Globus pallidus (tissue), 1 donor: ENCODE results near the gene KRTAP20-1.

Source experiments
- DNase-seq: peaks from one replicate; pipeline ENCODE4 v3.0.0-alpha.2; 2015; ENCODE audit warnings: low spot score

Gene KRTAP20-1, protein sequence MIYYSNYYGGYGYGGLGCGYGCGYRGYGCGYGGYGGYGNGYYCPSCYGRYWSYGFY

DNA sequence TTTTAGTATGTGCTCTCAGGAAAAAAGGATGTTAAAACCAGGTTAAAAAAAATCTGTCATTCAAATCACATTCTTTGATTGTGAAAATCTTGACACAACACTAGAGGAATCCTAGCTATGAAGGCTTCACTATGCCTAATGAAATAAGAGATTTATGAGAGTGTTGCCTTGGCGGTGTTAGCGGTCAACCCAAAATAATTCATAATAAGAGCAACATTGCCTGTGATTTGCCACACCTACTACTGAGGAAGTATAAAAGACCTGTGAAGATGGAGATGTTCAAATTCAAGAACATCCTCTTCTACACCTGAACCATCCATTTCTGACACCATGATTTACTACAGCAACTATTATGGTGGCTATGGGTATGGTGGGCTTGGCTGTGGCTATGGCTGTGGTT lies at the start of gene KRTAP20-1:
Gene KRTAP20-1 (plus strand): TSS at position 301 of the 400 bp plus-strand sequence. CDS start 30 bp downstream, at position 331.
- DNase-seq = no peak

DNA sequence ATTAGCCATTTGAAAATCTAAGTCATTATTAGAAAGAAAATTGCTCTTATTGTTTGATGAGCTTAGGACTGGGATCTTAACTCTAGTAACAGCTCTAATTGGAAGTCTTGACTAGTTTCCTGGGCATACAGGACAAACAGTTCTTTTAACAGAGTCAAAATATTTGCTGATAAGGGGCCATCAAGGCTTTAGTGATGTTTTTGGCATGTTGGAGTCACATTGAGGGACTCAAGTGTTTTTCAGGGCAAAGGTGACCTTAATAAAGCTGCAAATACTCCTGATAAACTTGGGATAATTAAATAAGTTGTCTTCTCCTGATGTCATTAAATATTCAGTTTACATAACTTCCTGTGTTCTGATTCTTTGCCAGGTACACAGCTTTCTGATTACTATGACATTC lies 48.6 kb upstream of the KRTAP20-1 start:
- no peak for DNase-seq

DNA sequence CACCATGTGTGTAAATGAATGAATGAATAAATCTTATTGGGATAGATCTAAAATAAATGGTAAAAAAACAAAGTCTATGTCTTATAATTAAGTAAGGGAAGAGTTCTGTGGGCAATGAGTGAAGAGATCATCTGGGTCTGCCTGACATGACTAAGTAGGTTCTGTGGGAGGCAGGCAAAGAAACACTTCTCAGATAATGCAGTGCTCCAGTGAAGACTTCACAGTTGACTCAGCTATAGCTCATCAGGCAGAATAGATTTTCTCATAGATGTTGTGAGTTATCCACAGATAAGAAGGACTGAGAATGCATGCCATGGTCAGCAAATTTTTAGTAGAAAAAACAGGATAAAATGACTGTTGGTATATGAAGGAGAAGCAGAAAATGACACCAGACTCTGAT lies 38.5 kb upstream of the KRTAP20-1 start:
- no peak for DNase-seq

DNA sequence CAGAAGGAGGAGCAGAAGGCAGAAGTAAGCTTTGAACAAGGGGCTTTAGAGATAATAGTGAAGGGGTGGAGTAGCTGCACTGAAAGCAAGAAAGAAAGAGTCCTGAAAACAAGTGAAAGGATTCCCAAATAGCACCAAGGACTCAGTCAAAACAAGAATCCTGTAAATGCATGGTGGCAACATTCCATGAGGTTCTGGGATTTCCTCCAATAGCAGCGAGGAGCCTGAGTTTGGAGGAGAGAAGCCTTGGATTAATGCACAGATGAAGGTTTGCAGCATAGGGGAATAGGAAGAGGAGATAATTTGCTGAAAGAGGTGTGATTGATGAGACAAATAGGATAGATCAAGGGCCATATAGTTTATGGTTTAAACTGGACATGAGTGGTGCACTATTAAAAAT lies 36.9 kb upstream of the KRTAP20-1 start:
- DNase-seq = no peak

DNA sequence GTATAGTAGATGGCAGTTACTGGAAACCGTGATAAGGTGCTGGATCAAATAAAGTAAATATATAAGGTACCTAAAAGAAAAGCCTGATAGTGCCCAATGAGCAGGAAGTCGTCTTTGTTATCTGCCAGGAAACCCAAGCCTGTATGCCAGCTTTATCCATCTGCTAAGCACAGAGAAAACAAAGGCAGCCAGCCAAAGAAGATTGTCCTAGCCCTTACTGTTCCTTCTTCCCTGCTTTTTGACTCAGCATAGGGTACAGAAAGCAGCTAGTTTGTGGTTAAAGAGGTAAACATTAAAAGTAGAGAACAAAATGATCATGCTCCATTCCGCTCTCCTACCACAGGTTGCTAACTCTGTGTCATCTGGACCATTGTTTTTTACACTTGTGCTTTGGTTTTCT lies 36.1 kb upstream of the KRTAP20-1 start:
- no peak for DNase-seq

DNA sequence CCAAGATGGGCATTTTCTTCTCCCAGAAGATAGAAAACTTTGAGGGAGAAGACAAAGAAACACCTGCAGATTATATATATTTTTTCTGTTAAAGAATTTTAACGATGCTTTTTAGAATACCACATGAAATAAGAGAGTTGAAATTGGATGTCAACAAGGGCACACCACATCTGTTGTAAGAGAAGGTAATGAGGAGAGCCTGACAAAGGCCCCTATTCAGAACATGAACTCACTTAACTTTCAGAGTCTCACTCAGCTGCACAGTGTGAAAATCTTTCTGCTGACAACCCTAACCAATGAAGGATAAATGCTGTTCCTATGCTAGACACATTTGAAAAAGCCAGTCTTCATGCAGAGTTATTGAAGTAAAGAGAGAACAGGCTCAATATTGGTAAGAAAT lies 33.4 kb upstream of the KRTAP20-1 start:
- DNase-seq = no peak

DNA sequence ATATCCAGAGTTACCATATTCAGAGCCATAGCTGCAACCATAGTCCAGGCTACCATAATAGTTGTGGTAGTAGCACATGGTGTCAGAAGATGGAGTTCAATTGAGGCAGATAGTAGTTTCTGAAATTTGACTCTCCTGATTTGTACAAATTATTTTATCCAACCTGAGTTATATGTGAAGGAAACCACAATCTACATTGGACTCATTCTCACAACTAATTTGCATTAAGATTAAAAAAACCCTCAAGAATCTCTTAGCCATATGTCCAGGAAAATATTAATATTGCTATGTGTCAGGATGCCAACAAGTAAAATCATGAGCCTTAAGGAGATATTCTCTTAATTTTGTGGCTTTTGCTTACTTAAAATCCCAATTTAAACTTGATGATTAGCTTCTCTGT lies 25.9 kb upstream of the KRTAP20-1 start, which contains the start of gene KRTAP22-2:
Gene KRTAP22-2 (minus strand): TSS at position 101 of the 400 bp plus-strand sequence.
- no peak for DNase-seq

DNA sequence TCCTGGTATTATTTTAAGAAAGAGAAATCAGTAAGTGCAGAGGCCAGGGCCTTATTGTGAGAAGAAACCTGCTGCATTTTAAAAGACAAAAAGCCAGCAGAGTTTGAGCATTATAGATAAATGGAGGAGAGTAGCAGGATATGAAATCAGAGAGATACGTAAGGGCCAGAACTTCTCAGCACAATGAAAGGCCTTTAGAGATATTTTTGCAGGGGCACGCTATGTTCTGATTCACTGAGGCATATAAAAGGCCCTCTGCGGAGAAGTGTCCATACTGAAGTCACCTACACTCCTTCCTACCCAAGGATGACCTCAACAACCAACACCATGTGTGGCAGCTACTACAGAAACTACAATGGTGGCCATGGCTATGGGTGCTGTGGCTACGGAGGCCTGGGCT lies 24.1 kb upstream of the KRTAP20-1 start, which contains the start of gene KRTAP6-3:
Gene KRTAP6-3 (plus strand): TSS at position 301 of the 400 bp plus-strand sequence. CDS start 6 bp downstream, at position 307.
- no peak for DNase-seq

DNA sequence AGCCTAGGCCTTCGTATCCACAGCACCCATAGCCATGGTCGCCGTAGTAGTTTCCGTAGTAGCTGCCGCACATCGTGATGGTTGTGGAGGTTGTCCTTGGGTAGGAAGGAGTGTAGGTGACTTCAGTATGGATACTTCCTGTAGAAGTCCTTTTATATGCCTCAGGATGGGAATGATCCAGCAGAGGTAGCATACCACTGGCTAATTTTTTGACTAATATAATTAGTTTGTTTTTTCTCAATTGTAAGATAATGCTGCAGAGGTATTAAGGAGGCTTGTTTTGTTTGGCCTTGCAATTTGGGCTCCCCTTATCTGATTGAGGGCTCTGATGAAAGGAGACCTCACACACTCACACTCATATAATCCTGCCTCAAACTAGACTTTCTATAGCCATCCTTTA lies 17.4 kb upstream of the KRTAP20-1 start, which contains the start of gene KRTAP6-2:
Gene KRTAP6-2 (minus strand): TSS at position 101 of the 400 bp plus-strand sequence. CDS start 28 bp downstream, at position 73.
- DNase-seq = no peak

DNA sequence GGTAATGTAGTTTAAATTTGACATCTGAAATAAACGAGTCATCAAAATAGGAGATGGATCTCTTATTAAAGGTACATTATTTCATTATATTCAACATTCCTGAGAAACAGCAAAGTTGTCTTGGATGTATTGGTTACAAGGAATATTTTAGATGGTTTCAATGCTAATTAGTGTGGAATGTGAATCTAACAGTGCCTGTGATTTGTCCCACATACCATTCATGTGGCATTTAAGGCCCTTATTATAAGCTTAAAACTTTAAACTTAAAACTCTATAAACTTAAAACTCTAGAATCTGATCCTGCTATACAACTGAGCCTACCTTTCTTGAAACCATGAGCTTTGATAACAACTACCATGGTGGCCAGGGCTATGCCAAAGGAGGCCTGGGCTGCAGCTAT lies 15.4 kb upstream of the KRTAP20-1 start, which contains the start of gene KRTAP22-1:
Gene KRTAP22-1 (plus strand): TSS at position 301 of the 400 bp plus-strand sequence.
- no peak for DNase-seq

DNA sequence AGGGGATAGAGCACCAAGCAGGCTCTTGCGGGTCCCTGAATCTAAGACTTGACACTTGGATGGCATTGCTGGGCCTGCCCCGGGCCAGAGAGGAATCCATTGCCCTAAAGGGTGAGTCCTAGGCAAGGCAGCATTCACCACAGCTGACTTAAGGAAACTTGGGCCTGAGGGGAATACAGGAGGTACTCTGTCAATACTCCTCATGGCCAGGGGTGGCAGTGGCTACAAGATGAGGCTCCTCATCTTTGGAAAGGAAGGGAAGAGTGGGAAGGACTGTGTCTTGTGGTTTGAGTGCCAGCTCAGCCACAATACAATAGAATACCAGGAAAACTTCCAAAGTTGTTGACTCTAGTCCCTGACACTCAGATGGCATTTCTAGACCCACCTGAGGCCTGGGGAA lies 10.3 kb upstream of the KRTAP20-1 start:
- DNase-seq = no peak

DNA sequence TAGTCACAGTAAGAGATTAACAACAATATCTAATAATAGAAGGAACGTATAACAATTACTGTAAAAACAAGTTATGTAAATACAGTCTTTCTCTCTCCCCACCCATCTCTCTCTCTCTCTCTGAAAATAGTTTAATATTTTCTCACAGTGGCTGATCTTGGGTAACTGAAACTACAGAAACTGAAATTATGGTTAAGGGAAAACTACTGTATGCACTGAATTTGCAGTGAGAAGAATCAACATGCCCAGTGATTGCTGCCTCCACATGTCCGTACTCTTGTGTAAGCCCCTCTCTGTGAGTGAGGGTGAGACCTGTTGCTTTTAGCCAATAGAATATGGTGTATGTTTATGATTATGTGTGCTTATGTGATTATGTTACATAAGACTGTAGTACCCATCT lies 4.1 kb upstream of the KRTAP20-1 start:
- DNase-seq = no peak

DNA sequence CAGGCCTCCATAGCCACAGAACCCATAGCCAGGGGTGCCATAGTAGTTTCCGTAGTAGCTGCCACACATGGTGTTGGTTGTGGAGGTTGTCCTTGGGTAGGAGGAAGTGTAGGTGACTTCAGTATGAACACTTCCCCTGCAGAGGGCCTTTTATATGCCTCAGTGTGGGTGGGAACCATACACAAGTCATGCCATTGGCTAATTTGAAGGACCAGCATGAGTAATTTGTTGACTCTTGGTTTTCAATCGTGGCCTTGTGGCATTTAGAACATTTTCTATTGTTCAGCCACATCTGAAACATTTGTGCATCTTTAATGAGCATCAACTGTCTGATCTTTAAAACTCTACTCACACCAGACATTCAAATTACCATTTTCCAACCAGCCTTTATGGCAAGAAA lies 2.4 kb upstream of the KRTAP20-1 start, which contains the start of gene KRTAP6-1:
Gene KRTAP6-1 (minus strand): TSS at position 95 of the 400 bp plus-strand sequence. CDS start 26 bp downstream, at position 69.
- no peak for DNase-seq

DNA sequence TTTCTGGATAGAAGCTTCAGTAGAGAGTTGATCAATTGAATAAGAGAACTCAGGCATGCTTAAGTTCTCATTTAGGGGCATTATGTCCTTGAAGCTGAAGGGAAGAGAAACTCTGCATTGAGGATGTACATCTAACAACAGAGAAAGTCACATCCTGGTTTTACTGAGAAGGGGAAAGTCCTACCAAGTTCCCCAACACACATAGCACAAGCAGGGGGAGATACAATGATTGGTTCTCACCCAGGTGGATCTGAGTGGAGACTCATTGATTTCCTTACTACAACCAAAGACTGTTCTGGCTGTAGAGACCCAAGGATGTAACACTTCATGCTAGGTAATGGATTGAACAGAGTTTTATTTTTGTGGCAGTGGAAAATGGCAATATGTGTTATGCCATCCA lies 1.0 kb upstream of the KRTAP20-1 start:
- no peak for DNase-seq

DNA sequence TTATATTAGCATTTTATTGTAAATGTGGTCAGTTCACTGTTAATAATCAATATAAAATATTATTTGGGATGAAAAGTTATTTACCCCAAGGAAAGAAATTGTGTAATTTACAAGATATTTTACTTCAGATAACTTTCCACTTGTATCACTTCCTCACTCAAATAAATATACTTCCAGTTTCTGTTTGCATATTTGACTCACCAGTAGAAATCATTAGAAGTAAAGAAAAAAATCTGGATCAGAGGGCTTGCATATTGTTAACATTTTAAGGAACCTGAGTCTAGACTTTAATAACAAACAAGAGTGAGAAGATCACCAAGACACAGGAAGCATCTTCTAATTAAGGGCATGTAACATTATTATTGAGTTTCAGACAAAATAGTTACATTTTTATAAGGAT lies 3.9 kb downstream of the KRTAP20-1 start:
- DNase-seq = no peak

DNA sequence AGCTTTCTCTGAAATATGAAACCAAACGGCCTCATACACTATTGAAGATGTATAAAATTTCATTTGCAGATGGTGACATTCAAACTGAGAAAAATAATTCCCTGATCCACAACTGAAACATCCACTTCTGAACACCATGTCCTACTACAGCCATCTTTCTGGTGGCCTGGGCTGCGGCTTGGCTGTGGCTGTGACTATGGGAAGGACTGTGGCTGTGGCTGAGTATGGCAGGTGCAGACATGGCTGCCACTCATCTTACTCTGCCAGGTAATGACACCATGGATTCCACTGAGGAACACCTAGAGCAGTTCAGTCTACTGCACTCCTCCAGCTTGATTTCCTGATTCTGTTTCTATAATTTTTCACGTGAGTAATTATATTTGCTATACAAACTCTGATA lies 4.3 kb downstream of the KRTAP20-1 start, which contains the start of gene KRTAP20-4:
Gene KRTAP20-4 (plus strand): TSS at position 106 of the 400 bp plus-strand sequence.
- DNase-seq = no peak

DNA sequence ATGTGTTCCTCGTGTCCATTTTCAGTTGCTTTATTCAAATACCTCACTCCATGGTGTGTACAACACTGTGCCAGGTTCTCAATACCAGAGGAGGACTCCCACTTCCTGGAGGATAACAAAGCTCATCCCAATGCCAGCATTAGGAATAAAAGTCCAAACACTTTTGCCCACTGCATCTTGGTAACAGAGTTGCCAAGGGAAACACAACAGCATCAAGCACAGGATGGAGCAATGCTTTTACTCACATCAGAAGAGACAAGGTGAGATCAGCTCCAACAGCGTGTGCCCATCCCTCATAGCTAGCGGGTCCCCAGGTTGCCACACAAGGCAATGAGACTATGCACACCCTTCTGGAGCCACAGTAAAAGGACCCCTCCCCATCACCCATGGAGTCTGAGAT lies 7.1 kb downstream of the KRTAP20-1 start:
- no peak for DNase-seq

DNA sequence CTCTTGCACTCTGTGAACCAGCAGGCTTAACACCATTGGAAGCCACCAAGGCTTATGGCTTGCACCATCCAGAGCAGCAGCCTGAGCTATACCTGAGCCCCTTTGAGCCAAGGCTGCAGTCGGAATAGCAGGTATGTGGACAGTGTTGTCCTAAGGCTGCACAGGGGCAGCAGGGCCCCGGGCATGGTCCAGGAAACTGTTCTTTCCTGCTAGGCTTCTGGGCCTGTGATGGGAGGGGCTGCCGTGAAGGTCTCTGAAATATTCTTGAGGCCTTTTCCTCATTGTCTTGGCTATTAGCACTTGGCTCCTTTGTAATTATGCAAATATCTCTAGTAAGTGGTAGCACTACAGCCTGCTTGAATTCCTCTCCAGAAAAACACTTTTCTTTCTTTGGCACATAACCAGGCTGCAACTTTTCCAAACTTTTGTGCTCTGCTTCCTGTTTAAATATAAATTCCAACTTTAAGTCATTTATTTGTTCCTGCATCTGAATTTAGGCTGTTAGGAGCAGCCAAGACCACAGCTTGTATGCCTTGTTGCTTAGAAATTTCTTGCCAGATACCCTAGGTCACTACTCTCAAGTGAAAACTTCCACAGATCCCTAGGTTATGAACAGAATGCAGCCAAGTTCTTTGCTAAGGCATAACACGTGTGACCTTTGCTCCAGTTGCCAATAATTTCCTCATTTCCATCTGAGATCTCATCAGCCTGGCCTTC lies 9.4 kb downstream of the KRTAP20-1 start:
- DNase-seq = no peak

DNA sequence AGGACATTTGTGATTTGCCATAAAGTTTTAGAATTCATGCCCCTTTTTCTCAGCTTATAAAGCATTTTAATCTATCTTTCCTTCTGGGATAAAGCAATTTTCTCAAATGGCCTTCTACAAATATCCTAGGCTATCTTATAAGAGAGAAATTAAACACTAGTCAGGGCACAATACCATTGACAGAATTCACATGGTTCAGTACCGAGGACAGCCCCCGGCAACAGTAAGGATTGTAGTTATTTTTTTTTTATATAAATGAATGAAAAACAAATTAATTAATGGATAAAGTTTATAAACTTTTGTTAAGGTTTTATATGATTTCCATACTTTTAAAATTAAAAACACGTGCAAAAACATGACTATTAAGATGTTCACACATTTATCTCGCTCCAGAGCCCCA lies 11.9 kb downstream of the KRTAP20-1 start:
- no peak for DNase-seq

DNA sequence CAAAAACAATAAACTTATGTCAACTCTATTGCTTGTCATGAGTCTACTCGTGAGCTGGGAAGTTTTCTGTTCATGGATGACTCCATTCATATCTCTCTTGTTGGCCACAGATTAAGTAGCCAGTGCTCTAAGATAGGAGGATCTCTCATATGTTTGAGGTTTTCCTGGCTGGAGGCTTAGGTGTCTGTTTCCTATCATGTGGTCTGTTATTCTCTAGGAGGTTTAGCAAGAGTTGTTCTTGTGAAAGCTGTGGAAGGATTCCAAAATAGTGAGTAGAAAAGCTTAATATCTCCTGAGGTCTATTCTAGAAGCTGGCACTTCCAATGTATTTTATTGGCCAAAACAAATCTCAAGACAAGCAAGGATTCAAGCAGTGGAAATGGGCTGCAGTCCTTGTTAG lies 13.0 kb downstream of the KRTAP20-1 start:
- no peak for DNase-seq

DNA sequence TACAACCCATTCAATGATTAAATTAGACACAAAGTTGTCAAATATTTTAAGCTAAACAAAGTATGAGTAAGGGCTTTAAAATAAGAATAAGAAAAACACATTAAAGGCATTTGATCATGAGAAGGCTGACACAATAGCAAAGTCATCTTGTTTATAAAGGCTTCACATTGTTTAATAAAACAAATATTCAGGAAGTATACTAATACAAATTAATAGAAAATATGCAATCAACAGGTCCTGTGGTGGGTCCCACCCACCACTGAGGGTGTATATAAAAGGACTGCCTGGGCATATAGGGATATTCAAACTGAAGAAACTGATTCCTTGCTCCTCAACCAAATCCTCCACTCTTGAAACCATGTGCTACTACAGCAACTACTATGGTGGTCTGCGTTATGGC lies 18.7 kb downstream of the KRTAP20-1 start, which contains the start of gene KRTAP20-2:
Gene KRTAP20-2 (plus strand): TSS at position 301 of the 400 bp plus-strand sequence. CDS start 58 bp downstream, at position 359.
- no peak for DNase-seq

DNA sequence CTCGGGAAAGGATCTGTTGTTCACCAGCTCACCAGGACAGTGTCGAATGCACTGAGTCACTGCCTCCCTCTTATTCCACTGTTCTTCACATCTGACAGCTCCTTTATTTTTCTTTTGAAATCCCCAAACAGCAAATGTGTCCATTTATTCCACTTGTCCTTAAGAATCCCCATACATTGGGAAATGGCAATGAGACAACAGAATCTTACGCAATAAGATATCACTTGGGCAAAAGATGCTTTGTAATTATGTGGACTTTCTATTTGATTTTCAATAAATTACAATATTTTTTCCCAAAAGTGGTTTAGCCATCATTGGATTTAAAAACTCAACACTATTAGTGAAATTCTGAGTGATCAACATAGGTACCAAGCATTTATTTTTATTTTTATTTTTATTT lies 22.5 kb downstream of the KRTAP20-1 start:
- no peak for DNase-seq

DNA sequence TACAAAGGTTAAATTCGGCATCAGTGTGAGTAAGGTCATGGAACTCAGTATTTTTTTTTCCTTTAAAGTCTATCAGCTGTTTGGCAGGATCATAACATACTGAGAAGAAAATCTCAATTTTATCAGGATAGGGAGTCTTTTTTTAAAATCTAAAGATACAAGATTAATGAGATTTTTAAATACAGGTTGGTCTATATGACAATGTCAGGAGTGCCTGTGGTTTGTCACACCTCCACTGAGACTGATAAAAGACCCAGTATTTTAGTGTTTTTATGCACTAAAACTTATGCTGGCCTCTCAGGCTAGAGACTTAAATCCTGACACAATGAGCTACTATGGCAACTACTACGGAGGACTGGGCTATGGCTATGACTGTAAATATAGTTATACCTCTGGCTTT lies 26.3 kb downstream of the KRTAP20-1 start, which contains the start of gene KRTAP20-3:
Gene KRTAP20-3 (plus strand): TSS at position 301 of the 400 bp plus-strand sequence.
- no peak for DNase-seq
